ENCODE measurements around the gene NMRK1. TPM values are rescaled to one million over a fixed set of nuclear protein-coding genes. Genes with fewer than 3 reads are reported as not detected.

The NMRK1 gene
- total RNA-seq, 2 experiments from 2014 or later = 15.9 to 16.9 TPM

DNA sequence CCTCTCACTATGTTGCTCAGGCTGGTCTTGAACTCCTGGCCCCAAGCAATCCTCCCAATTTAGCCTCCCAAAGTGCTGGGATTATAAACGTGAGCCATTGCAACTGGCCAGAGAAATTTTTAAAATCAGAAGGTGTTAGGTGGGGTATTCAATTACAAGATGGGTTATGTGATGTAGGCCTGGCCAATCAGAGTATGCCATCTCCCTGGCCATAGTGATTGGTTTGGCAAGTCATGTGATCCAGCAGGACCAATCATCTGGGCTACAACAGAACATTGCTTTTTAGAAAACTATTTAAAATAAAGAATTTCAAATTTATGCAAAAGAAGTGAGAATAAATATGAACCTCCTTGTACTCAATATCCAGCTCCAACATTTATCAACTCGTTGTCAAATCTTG lies 22.4 kb downstream of the NMRK1 start:
- Mint-ChIP-seq H3K4me3 (no peak overlapping the region), H3K27ac (no peak overlapping the region), H3K4me1 (ENCODE audit: low read depth) (peaks cover 9% of the 10 kb centered on the region), H3K27me3 (no peaks in the 10 kb centered on the region), H3K36me3 (ENCODE audit: low read depth) (peaks cover 7% of the 10 kb centered on the region), H3K9me3 (no peaks in the 10 kb centered on the region)
- ATAC-seq = no peak
- CTCF ChIA-PET = interaction anchor here (1.1 to 2.0 kb wide), 3 partner anchors 10 to 292 kb away, joined by 3 to 7 read pairs (median 6); no protein-coding TSS in a partner anchor
- TF ChIP-seq, protein P1, sequence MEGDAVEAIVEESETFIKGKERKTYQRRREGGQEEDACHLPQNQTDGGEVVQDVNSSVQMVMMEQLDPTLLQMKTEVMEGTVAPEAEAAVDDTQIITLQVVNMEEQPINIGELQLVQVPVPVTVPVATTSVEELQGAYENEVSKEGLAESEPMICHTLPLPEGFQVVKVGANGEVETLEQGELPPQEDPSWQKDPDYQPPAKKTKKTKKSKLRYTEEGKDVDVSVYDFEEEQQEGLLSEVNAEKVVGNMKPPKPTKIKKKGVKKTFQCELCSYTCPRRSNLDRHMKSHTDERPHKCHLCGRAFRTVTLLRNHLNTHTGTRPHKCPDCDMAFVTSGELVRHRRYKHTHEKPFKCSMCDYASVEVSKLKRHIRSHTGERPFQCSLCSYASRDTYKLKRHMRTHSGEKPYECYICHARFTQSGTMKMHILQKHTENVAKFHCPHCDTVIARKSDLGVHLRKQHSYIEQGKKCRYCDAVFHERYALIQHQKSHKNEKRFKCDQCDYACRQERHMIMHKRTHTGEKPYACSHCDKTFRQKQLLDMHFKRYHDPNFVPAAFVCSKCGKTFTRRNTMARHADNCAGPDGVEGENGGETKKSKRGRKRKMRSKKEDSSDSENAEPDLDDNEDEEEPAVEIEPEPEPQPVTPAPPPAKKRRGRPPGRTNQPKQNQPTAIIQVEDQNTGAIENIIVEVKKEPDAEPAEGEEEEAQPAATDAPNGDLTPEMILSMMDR (IDR thresholded peaks at IDR 0.05) = no peak
- DNase-seq = no peak
- POLR2A ChIA-PET = no interaction called here
- intact Hi-C loops (cut with micrococcal nuclease) = no loop called here

DNA sequence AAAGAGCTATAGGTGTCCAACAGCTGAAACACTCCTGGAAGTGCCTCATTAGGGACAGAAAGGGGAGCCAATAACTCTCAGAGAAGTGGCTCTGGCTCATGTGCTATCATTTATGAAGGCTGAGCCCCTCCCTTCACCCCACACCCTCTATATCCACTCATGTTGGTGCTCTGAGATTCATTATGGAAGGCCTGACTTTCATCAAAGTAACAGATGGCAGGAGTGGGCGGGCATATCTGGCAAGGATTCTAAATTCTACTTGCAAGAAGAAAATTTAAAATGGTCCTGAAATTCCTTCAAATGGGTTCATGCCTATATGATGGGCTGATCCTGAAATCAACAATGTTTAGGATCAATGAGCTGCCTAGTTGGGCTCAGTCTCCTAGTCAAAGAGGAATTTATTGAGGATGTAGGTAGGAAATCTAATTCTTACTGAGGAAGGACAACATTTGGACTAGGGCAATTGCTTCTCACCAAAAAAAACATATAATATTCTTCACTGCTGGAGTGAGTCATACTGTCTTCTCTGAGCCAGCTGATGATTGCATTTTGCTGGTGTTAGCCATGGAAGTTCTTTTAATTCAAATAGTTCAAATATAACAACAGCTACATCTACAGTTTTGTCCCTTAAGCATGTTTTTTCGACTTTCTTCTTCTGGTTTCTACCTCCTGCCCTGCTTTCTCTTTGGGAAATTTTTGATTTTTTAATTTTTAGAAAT lies 23.5 kb downstream of the NMRK1 start:
- Mint-ChIP-seq H3K9me3 (no peaks in the 10 kb centered on the region), H3K4me3 (no peak overlapping the region), H3K36me3 (ENCODE audit: low read depth) (peaks cover 11% of the 10 kb centered on the region), H3K4me1 (ENCODE audit: low read depth) (peaks cover 4% of the 10 kb centered on the region), H3K27ac (no peak overlapping the region), H3K27me3 (no peaks in the 10 kb centered on the region)
- ChIA-PET POLR2A (no interaction called here), CTCF (interaction anchor here (0.8 to 2.1 kb wide), 7 partner anchors 11 to 292 kb away, joined by 3 to 6 read pairs (median 3); no protein-coding TSS in a partner anchor)
- ATAC-seq = no peak
- TF ChIP-seq, protein P1 (IDR thresholded peaks at IDR 0.05) = no peak
- intact Hi-C loops (cut with micrococcal nuclease) = no loop called here
- no peak for DNase-seq

DNA sequence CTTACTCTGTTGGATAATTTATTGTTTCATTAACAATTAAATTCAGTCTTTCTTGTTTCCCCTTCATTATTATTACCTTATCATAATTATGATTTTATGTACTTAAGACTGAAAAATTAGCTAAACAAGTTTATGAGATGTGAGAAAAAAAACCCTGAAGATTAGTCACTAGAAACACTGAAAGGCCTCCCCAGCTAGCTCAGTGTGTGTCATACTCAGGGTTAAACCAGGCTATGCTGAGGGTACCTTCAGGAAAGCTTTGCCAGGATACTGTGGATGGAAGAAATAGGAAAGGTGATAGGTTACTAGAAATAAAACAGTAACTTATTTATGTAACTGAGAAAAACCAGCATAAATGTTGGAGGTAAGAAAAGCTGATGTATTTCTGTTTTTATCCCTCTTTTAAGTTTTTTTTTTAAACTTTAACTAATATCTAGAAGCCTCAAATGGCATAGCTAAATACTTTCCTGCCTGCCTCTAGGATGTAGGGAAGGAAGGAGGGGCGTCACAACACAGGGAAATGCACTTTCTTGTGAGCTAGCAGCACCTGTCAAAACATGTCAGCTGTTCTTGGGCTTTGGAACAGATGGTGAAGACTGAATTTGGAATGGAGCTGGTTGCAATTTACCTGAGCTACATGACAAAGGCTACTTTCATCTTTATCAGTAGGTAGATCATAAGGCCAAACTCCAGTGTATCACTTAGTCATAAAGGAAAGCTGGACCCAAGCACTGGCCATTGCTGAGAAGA lies 24.2 kb downstream of the NMRK1 start:
- TF ChIP-seq, protein P1 (IDR thresholded peaks at IDR 0.05) = no peak
- H3K27me3 Mint-ChIP-seq = no peaks in the 10 kb centered on the region
- no peak overlapping the region for H3K4me3 Mint-ChIP-seq
- CTCF ChIA-PET = interaction anchor here (0.9 to 2.1 kb wide), 6 partner anchors 14 to 292 kb away, joined by 3 to 6 read pairs (median 4); no protein-coding TSS in a partner anchor
- ATAC-seq = no peak
- peaks cover 2% of the 10 kb centered on the region for H3K9me3 Mint-ChIP-seq
- POLR2A ChIA-PET = interaction anchor here (0.6 kb wide), 1 partner anchor 29 kb away, joined by 3 read pairs; no protein-coding TSS in a partner anchor
- no peak for DNase-seq
- peaks cover 3% of the 10 kb centered on the region for H3K4me1 Mint-ChIP-seq (ENCODE audit: low read depth)
- H3K36me3 Mint-ChIP-seq (ENCODE audit: low read depth) = peaks cover 11% of the 10 kb centered on the region
- no peak overlapping the region for H3K27ac Mint-ChIP-seq
- intact Hi-C loops (cut with micrococcal nuclease) = no loop called here

DNA sequence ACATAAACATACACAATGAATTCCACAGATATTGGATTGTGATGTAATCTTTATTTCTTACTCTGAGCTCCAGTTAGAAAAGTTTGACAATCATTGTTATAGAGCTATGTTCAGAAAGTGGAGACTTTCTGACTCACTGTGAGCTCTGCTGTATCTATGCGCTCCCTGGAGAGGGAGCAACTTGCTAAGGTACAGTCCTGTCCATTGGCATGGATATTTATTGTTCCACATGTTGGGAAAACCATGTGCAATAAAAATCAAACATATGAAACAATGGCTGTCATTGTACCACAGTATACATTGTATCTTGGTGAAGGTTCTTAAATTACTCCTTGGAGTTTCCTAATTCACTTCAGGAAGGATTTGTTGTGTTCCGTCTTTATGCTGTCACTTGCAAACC lies 26.8 kb downstream of the NMRK1 start:
- H3K4me1 Mint-ChIP-seq (ENCODE audit: low read depth) = peaks cover 3% of the 10 kb centered on the region
- H3K4me3 Mint-ChIP-seq = no peak overlapping the region
- POLR2A ChIA-PET = no interaction called here
- H3K27ac Mint-ChIP-seq = no peak overlapping the region
- H3K27me3 Mint-ChIP-seq = no peaks in the 10 kb centered on the region
- H3K9me3 Mint-ChIP-seq = peaks cover 2% of the 10 kb centered on the region
- intact Hi-C loops (cut with micrococcal nuclease) = no loop called here
- DNase-seq (no peak), ATAC-seq (no peak)
- CTCF ChIA-PET = interaction anchor here (1.0 kb wide), 2 partner anchors 11 to 17 kb away, joined by 3 read pairs; no protein-coding TSS in a partner anchor
- TF ChIP-seq, protein P1 (IDR thresholded peaks at IDR 0.05) = no peak
- H3K36me3 Mint-ChIP-seq (ENCODE audit: low read depth) = peaks cover 11% of the 10 kb centered on the region

Data from activated CD8-positive, alpha-beta T cell treated with anti-CD3 and anti-CD28 coated beads for 36 hours (primary cell).